GM23338 (cell line): ENCODE data around the gene DDC. TPM values are rescaled to one million over a fixed set of nuclear protein-coding genes. Genes with fewer than 3 reads are reported as not detected.

Source experiments
- ATAC-seq: fragments of 200-7000 bp; cut with Tn5 transposase; 3 replicates; pipeline ENCODE4 v1.9.1; 2020
- DNase-seq: peaks from one replicate; pipeline ENCODE4 v3.0.0-alpha.2; 2015; ENCODE audit warnings: low spot score
- H2AFZ ChIP-seq: fragments of 200-600 bp; sonication (generic); 2 replicates; pipeline ENCODE4 v1.8.0; 2016; ENCODE audit warnings: antibody characterized with exemption, mild to moderate bottlenecking, moderate library complexity
- H3F3A ChIP-seq: fragments of 200-600 bp; sonication (generic); replicated peaks from 2 replicates; pipeline ENCODE4 v1.8.0; 2017; ENCODE audit warnings: antibody characterized with exemption, mixed run types, low read depth
- H3K27ac ChIP-seq: fragments of 200-600 bp; sonication (generic); 2 replicates; pipeline ENCODE4 v1.6.1; 2016; ENCODE audit warnings: low read depth
- H3K27me3 ChIP-seq: fragments of 200-600 bp; sonication (generic); 2 replicates; pipeline ENCODE4 v1.8.0; 2016; ENCODE audit warnings: mild to moderate bottlenecking, mixed run types, moderate library complexity; ENCODE audit not compliant: insufficient read depth
- H3K36me3 ChIP-seq: fragments of 200-600 bp; sonication (generic); 2 replicates; pipeline ENCODE4 v1.8.0; 2016; ENCODE audit warnings: mild to moderate bottlenecking; ENCODE audit not compliant: insufficient read depth
- H3K4me1 ChIP-seq: fragments of 200-600 bp; sonication (generic); 2 replicates; pipeline ENCODE4 v1.8.0; 2016; ENCODE audit warnings: mild to moderate bottlenecking, moderate library complexity; ENCODE audit not compliant: insufficient read depth
- H3K4me2 ChIP-seq: fragments of 200-600 bp; sonication (generic); 2 replicates; pipeline ENCODE4 v1.7.1; 2017; ENCODE audit warnings: mixed run types
- H3K4me3 ChIP-seq: fragments of 200-600 bp; sonication (generic); 2 replicates; pipeline ENCODE4 v1.6.1; 2016; ENCODE audit warnings: mixed run types
- H3K79me2 ChIP-seq: fragments of 200-600 bp; sonication (generic); replicated peaks from 2 replicates; pipeline ENCODE4 v1.8.0; 2017; ENCODE audit warnings: mild to moderate bottlenecking; ENCODE audit not compliant: insufficient read depth
- H3K9me2 ChIP-seq: fragments of 200-600 bp; sonication (generic); 2 replicates; pipeline ENCODE4 v1.8.0; 2017; ENCODE audit not compliant: insufficient read depth
- H4K20me1 ChIP-seq: fragments of 200-600 bp; sonication (generic); replicated peaks from 2 replicates; pipeline ENCODE4 v1.8.0; 2017; ENCODE audit warnings: mild to moderate bottlenecking; ENCODE audit not compliant: insufficient read depth
- H3K27ac Mint-ChIP-seq: 2 replicates; pipeline ENCODE4 v1.8.0; 2020; ENCODE audit warnings: inconsistent platforms, mild to moderate bottlenecking, moderate library complexity, mixed read lengths
- H3K27me3 Mint-ChIP-seq: 3 replicates; pipeline ENCODE4 v1.8.0; 2022; ENCODE audit warnings: low read depth, mild to moderate bottlenecking, moderate library complexity, mixed read lengths, inconsistent platforms; ENCODE audit not compliant: insufficient read depth, poor library complexity
- H3K36me3 Mint-ChIP-seq: 3 replicates; pipeline ENCODE4 v1.8.0; 2021; ENCODE audit warnings: low read depth, mild to moderate bottlenecking, inconsistent platforms, moderate library complexity, mixed read lengths
- H3K4me1 Mint-ChIP-seq: 3 replicates; pipeline ENCODE4 v1.8.0; 2020; ENCODE audit warnings: mild to moderate bottlenecking, inconsistent platforms, mixed read lengths
- H3K4me3 Mint-ChIP-seq: 3 replicates; pipeline ENCODE4 v1.8.0; 2021; ENCODE audit warnings: moderate library complexity, mild to moderate bottlenecking, inconsistent platforms, mixed read lengths
- H3K9me3 Mint-ChIP-seq: 3 replicates; pipeline ENCODE4 v1.8.0; 2020; ENCODE audit warnings: moderate library complexity, mild to moderate bottlenecking, inconsistent platforms, mixed read lengths
- EZH2 ChIP-seq: fragments of 200-600 bp; sonication (generic); IDR thresholded peaks from one replicate; pipeline ENCODE4 v1.8.0; 2017; ENCODE audit warnings: antibody characterized with exemption, mild to moderate bottlenecking, low read depth; ENCODE audit not compliant: unreplicated experiment
- EZH2phosphoT487 ChIP-seq: fragments of 200-600 bp; sonication (generic); IDR thresholded peaks from one replicate; pipeline ENCODE4 v1.8.1; 2018; ENCODE audit warnings: antibody characterized with exemption; ENCODE audit not compliant: unreplicated experiment
- JUNB ChIP-seq: IDR thresholded peaks from one replicate; pipeline ENCODE4 v1.6.1; 2016; ENCODE audit warnings: antibody characterized with exemption; ENCODE audit not compliant: unreplicated experiment
- POLR2AphosphoS5 ChIP-seq: IDR thresholded peaks from 2 replicates; pipeline ENCODE4 v1.6.1; 2016; ENCODE audit warnings: antibody characterized with exemption, low read depth
- REST ChIP-seq: IDR thresholded peaks from one replicate; pipeline ENCODE4 v1.6.1; 2018; ENCODE audit warnings: antibody characterized with exemption; ENCODE audit not compliant: unreplicated experiment
- STAT1 ChIP-seq: IDR thresholded peaks from one replicate; pipeline ENCODE4 v1.6.1; 2016; ENCODE audit warnings: antibody characterized with exemption; ENCODE audit not compliant: unreplicated experiment
- ZNF114 ChIP-seq: fragments of 250-450 bp; sonication (Bioruptor Pico); IDR thresholded peaks from 2 replicates; pipeline ENCODE4 v1.5.0; 2020; ENCODE audit warnings: mild to moderate bottlenecking, moderate library complexity
- ZNF331 ChIP-seq: fragments of 250-450 bp; sonication (Bioruptor Pico); IDR thresholded peaks from 2 replicates; pipeline ENCODE4 v1.5.0; 2020; ENCODE audit warnings: low read depth, mild to moderate bottlenecking, moderate library complexity
- polyA plus RNA-seq: library from polyadenylated mRNA; unstranded; fragments of >200 nt; fragmentation: Nextera tagmentation; extraction: Ambion mirVana; gene quantifications from 2 replicates; pipeline ENCODE4 v1.2.1, GENCODE V29; 2016
- total RNA-seq: library from RNA; depleted of rRNA; stranded (reverse); fragments of >200 nt; shearing (Covaris generic); gene quantifications from 2 replicates; pipeline ENCODE4 v1.2.3, GENCODE V29; 2014

Gene DDC
- total and polyA plus RNA-seq, 2 experiments from 2014 or later, result not detected

GRCh38 chr7:50559881-50560280 lies 5.3 kb downstream of the DDC start (continued):
- no peak for TF ChIP-seq REST
- TF ChIP-seq POLR2AphosphoS5, result no peak

GRCh38 chr7:50558294-50559053 lies 6.7 kb downstream of the DDC start:
- no peak overlapping the region for H3K4me3 Mint-ChIP-seq

GRCh38 chr7:50557099-50557498 lies 8.1 kb downstream of the DDC start:
- DNase-seq, result no peak
- H3K4me1 Mint-ChIP-seq, result peaks cover 21% of the 10 kb centered on the region
- TF ChIP-seq EZH2 (no peak), POLR2AphosphoS5 (no peak), REST (no peak), ZNF331 (CRISPR knock-in tag) (no peak), ZNF114 (CRISPR knock-in tag) (no peak), JUNB (no peak), EZH2phosphoT487 (no peak), STAT1 (no peak)

More at GRCh38 chr7:50558294-50559053, 6.7 kb downstream of the DDC start:
- 0 out of 2 replicates have a peak overlapping the region, but pooled peaks have one; percentile 43 for H2AFZ ChIP-seq
- Mint-ChIP-seq H3K27ac (no peak overlapping the region), H3K4me1 (peaks cover 21% of the 10 kb centered on the region), H3K36me3 (no peaks in the 10 kb centered on the region), H3K9me3 (no peaks in the 10 kb centered on the region), H3K27me3 (peaks cover 3% of the 10 kb centered on the region)
- no peaks in the 10 kb centered on the region for H4K20me1 ChIP-seq
- TF ChIP-seq JUNB (no peak), ZNF114 (CRISPR knock-in tag) (no peak)
- H3K9me2 ChIP-seq, result no peaks in the 10 kb centered on the region
- no peak for ATAC-seq
- no peaks in the 10 kb centered on the region for H3K4me1 ChIP-seq
- no peak overlapping the region for H3K4me2 ChIP-seq
- H3K4me3 ChIP-seq, result no peak overlapping the region
- H3K79me2 ChIP-seq, result no peaks in the 10 kb centered on the region
- H3K27me3 ChIP-seq, result no peaks in the 10 kb centered on the region
- H3F3A ChIP-seq, result no peaks in the 10 kb centered on the region
- DNase-seq, result no peak
- no peak overlapping the region for H3K27ac ChIP-seq
- no peaks in the 10 kb centered on the region for H3K36me3 ChIP-seq

More at GRCh38 chr7:50557099-50557498, 8.1 kb downstream of the DDC start:
- Histone ChIP-seq H3K36me3 (no peaks in the 10 kb centered on the region), H3K4me2 (no peak overlapping the region), H3K27ac (no peak overlapping the region), H3F3A (no peaks in the 10 kb centered on the region), H3K79me2 (no peaks in the 10 kb centered on the region), H3K4me3 (no peak overlapping the region), H4K20me1 (no peaks in the 10 kb centered on the region), H3K9me2 (no peaks in the 10 kb centered on the region), H3K4me1 (no peaks in the 10 kb centered on the region), H3K27me3 (no peaks in the 10 kb centered on the region), H2AFZ (0 out of 2 replicates have a peak overlapping the region, but pooled peaks have one; percentile 52)
- peaks cover 5% of the 10 kb centered on the region for H3K27me3 Mint-ChIP-seq
- ATAC-seq, result no peak
- H3K9me3 Mint-ChIP-seq, result no peaks in the 10 kb centered on the region
- no peak overlapping the region for H3K4me3 Mint-ChIP-seq
- H3K27ac Mint-ChIP-seq, result no peak overlapping the region
- H3K36me3 Mint-ChIP-seq, result no peaks in the 10 kb centered on the region
